GM18907 (cell line): ENCODE measurements around the gene NOL9.
"Not testable (repeated sequence)": the region's sequence is repeated elsewhere in the genome, so short reads cannot be mapped to it uniquely, and the experiment has no call there.

Source experiments
- ATAC-seq: cut with Tn5 transposase; IDR thresholded peaks from one replicate; pipeline ENCODE4 v1.9.1; 2021; ENCODE audit warnings: mild to moderate bottlenecking, moderate library complexity; ENCODE audit not compliant: unreplicated experiment

Gene NOL9

GRCh38 chr1:6505367-6506209 lies 48.7 kb downstream of the NOL9 start:
- no peak for ATAC-seq

- no peak for ATAC-seq
These were observed 49.4 kb downstream of the NOL9 start for GRCh38 chr1:6504887-6505286.

DNA sequence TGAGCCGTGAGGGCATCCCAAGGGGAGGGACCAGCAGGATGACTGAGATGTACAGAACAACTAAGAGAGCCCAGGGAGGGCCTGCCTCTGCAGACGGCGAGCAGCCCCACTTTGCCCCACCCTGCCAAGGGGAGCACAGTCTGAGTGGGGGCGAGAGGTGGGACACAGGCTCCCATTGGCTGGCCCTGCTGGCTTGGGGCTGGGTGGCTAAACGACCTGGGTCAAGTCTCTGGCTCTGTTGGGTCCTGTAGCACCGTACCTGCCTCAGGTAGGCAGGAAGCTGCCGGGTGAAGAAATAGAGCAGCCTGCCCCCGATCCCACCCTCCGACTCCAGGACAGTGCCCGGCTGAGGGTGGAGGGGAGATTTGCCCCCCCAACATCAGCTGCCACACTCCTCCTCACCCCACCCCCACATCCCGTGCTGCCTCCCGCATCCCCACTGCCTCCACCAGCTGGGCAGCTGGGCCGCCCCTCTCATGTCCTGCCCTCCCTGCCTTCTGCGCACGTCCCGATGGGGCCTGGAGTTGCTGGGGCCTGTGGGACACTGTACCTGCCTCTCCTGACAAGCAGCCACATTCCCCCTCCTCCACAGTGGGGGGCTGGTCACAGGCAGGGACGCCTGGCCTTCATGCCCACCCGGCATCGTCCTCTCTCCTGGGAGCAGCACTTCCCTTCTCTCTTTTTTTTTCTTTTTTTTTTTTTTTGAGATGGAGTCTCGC lies 50.3 kb downstream of the NOL9 start:
- ATAC-seq, result no peak

- ATAC-seq, result no peak
These were observed 52.1 kb downstream of the NOL9 start for GRCh38 chr1:6502000-6502891.

DNA sequence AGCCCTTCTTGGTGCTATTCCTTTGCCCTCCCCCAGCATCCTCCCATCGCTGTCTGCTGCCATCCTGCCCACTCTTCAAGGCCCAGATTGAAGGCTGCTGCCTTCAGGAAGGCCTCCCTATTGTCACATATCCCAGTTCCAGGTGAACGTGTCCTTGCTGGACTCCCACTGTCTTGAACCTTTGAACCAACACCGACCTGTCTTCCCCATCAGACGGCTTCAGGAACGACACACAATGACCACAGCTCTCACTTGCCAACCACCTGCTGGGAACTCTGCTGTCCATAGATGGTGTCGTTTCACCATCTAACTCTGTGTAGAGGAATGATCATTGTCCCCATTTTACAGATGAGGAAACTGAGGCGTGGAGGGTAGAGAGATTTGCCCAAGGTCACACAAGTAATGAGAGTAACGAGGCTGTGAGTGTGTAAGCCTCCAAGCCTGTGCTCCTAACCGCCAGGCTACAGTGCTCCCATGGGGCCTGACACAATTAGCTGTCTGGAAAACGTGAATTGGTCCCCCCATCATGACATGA lies 53.0 kb downstream of the NOL9 start:
- ATAC-seq, result no peak

DNA sequence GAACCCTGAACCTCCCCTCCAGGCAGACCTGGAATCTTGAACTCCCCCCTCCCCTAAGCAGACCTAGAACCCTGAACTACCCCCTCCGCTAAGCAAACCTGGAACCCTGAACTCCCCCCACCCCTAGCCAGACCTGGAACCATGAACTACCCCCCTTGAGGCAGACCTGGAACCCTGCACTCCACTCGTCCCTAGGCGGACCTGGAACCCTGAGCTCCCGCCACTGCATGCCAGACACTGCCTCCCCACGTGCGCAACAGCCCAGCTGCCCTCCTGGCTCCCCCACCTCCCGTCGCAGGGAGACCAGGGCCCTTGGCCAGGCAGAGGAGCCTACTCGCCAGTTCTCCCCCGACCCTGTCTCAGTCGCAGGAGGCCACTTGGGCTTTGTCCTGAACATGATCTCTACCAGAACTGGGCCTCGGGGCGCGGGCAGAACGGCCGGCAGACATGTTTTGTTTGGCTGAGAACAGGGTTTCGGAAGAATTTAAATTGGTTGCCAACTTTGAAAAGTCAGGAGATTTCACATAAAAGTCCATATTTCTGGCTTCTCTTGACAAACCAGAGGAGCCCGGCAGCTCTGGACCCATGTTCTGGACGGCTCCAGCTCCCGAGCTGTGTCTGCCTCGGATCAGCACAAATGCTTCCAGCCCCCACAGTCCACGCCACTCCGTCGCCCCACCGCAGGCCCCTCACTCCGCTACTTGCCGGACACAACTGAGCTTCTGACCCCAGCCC lies 53.6 kb downstream of the NOL9 start:
- ATAC-seq, result no peak

DNA sequence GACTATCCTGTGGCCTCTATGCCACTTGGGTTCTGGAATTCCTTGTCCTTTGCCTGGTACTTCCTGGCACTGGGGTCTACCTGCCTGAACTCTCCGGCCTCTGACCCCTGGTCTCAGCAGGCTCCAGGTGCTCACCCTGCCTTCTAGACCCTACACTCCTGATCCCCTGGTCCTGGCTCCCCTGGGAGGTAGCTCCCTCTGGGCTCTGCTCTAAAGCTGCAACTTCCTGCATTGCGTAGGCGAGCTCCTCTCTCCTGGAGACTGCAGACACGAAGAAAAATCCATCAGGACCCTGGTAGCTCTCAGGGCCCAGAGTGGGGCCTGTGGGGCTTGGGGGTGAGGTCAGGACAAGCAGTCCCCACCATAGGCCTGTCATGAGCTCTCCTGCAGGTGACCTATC lies 55.0 kb downstream of the NOL9 start:
- ATAC-seq, result no peak

DNA sequence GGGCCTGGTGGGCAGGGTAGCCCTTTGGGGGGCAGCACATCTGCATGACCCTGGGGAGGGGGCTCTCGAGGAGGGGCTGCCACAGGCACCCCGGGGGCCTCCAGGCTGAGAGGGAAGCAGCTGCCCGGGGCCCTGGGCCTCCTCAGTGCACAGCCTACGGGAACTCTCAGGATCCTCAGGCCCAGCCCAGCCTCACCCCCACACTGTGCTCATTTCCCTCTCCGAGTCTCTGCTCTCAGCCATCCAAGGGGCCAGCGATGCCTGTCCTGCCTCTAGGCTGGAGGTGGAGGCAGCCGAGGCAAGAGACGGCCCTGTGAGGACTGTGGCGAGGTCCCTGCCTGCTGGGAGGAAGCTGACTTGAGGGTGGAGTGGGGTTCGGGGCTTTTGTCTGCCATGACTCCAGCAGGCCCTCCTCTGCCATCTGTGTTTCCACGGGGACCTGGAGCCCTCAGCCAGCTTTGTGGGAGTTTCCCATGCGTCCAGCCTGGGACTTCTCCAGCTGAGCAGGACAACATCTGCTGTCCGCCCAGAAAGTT lies 55.7 kb downstream of the NOL9 start:
- no peak for ATAC-seq

GRCh38 chr1:6497867-6498575 lies 56.3 kb downstream of the NOL9 start:
- ATAC-seq, result no peak

DNA sequence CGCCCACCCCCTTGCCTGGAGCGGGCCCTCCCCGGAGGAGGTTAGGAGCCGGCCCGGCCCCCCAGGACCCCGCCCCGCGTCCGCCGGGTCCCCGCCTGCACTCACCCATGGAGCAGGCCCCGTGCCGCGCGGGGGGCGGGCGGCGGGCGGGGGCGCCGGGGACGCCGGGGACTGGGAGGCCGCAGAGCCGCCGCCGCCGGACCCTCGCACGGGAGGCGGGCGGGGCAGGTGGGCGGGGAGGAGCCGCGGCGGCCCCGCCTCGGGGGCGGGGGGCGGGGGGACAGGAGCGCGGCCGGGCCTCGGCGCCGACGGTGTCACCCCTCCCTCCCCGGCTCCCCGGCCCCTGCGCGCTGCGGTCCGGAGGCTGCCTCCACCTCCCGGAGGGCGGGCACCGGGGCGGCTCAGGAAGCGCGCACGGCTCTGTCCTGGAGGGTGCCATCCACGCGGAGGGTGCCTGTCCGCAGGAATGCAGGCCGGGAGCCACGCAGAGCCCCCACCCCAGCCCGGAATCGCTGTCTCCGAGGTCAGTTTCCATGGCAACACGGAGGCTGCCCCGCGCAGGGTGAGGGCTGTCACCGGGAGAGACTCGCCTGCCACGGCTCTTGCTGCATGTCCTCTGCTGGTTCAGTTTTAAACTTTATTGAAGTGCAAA lies 57.0 kb downstream of the NOL9 start:
- no peak for ATAC-seq

GRCh38 chr1:6496890-6497214 lies 57.5 kb downstream of the NOL9 start:
- no peak for ATAC-seq

DNA sequence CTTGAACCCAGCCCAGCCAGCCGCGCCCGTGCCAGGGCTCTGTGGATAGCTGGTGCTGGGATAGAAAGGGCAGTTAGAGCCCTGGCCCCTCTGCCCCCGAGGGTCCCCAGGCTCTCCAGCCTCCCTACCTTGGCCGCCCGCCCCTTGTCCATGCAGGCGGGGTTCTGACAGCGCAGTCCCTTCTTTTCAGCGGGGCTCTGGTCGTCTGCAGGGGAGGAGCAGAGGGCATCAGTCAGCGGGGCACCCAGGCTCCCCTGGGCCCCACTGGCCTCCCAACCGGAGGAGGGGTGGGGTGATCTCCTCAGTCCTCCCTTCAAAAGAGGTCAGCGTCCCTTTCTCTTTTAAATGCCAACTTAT lies 58.0 kb downstream of the NOL9 start:
- ATAC-seq, result no peak

GRCh38 chr1:6495540-6496364 lies 58.6 kb downstream of the NOL9 start:
- ATAC-seq, result no peak

GRCh38 chr1:6495041-6495441 lies 59.3 kb downstream of the NOL9 start:
- ATAC-seq, result no peak

GRCh38 chr1:6494627-6495026 lies 59.7 kb downstream of the NOL9 start:
- no peak for ATAC-seq

GRCh38 chr1:6493834-6494223 lies 60.5 kb downstream of the NOL9 start:
- not testable (repeated sequence) for ATAC-seq

DNA sequence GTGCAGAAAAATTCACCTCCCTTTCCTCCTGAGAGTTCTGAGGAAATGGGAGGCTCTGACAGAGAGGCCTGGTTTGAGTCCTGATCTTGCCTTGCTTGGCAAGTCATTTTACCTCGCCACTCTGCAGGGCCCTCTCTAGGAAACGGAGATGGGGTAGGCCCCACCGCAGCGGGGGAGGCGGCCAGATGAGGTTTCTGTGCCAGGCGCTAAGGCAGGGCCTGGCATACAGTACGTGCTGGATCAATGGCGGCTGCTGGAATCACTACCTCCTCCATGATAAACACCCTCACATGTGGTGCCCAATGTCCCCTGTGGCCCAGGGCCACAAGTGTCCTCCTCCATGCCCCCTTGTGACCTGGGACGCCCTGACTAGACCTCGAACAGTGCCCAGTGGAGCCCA lies 62.3 kb downstream of the NOL9 start:
- ATAC-seq, result no peak

DNA sequence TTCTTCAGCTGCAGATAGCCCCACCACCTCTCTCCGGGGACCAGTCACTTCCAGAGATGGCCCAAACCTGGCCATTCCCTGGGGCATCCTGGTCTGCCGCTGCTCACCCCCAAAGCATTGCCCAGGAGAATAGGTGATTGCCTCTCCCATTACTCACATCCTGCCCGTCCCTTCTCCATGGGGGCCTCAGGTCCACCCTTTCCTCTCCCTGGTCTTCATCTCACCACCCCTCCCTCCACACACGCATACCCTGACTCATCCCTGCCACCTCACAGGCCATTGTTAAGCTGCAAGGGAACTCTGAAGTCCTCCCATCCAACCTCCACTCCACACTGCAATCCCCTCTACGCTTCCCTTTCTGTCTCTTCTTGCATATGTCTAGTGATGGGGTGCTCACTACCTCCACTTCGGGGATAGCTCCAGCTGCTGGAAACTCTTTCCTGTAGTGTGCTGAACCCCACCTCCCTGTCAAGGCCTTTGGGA lies 62.8 kb downstream of the NOL9 start, which contains the start of gene PLEKHG5:
TSS of gene PLEKHG5 (minus strand) at position 188 of the 483 bp plus-strand sequence. CDS start 14,096 bp downstream, outside the sequence.
- ATAC-seq, result no peak
